OCI-LY1 (cell line): Measurements from ENCODE around the gene RNF183.

Experiments used
- H2AFZ ChIP-seq: fragments of 200-600 bp; sonication (generic), shearing (Covaris generic); 2 replicates; pipeline ENCODE4 v1.6.0; 2014; ENCODE audit warnings: antibody characterized with exemption, mild to moderate bottlenecking, low read length
- H3F3A ChIP-seq: fragments of 200-600 bp; sonication (generic), shearing (Covaris generic); 2 replicates; pipeline ENCODE4 v1.6.0; 2014; ENCODE audit warnings: mild to moderate bottlenecking, antibody characterized with exemption, low read length, moderate library complexity; ENCODE audit not compliant: insufficient read depth
- H3K27ac ChIP-seq: fragments of 200-600 bp; sonication (generic); 2 replicates; pipeline ENCODE4 v1.5.1; 2014; ENCODE audit warnings: low read length, mixed run types, mild to moderate bottlenecking, low read depth; ENCODE audit not compliant: poor library complexity, severe bottlenecking
- H3K27me3 ChIP-seq: fragments of 200-600 bp; sonication (generic); 2 replicates; pipeline ENCODE4 v1.6.0; 2014; ENCODE audit warnings: antibody characterized with exemption, mild to moderate bottlenecking, low read length, moderate library complexity; ENCODE audit not compliant: insufficient read depth
- H3K36me3 ChIP-seq: fragments of 200-600 bp; sonication (generic); 2 replicates; pipeline ENCODE4 v1.6.1; 2014; ENCODE audit warnings: mild to moderate bottlenecking, antibody characterized with exemption, low read length, moderate library complexity, mixed read lengths; ENCODE audit not compliant: insufficient read depth
- H3K4me1 ChIP-seq: fragments of 200-600 bp; sonication (generic); 2 replicates; pipeline ENCODE4 v1.5.1; 2014; ENCODE audit warnings: mild to moderate bottlenecking, low read length, moderate library complexity; ENCODE audit not compliant: insufficient read depth, severe bottlenecking
- H3K4me2 ChIP-seq: fragments of 200-600 bp; sonication (generic), shearing (Covaris generic); 2 replicates; pipeline ENCODE4 v1.6.1; 2014; ENCODE audit warnings: low read length
- H3K4me3 ChIP-seq: fragments of 200-600 bp; sonication (generic); 2 replicates; pipeline ENCODE4 v1.5.1; 2014; ENCODE audit warnings: low read length, low read depth, mild to moderate bottlenecking, mixed read lengths; ENCODE audit not compliant: poor library complexity, severe bottlenecking
- H3K79me2 ChIP-seq: fragments of 200-600 bp; shearing (Covaris generic); 2 replicates; pipeline ENCODE4 v1.6.1; 2016; ENCODE audit warnings: mixed run types, low read length, mixed read lengths; ENCODE audit not compliant: insufficient read depth
- H3K9ac ChIP-seq: fragments of 200-600 bp; sonication (generic), shearing (Covaris generic); 2 replicates; pipeline ENCODE4 v1.6.1; 2014; ENCODE audit warnings: mild to moderate bottlenecking, low read length, mixed read lengths
- H3K9me2 ChIP-seq: fragments of 200-600 bp; sonication (generic), shearing (Covaris generic); 2 replicates; pipeline ENCODE4 v1.6.1; 2014; ENCODE audit warnings: low read depth, mild to moderate bottlenecking, low read length, mixed read lengths
- H3K9me3 ChIP-seq: fragments of 200-600 bp; shearing (Covaris generic); 2 replicates; pipeline ENCODE4 v1.6.1; 2014; ENCODE audit warnings: low read length, mixed read lengths
- H4K20me1 ChIP-seq: fragments of 200-600 bp; sonication (generic), shearing (Covaris generic); 2 replicates; pipeline ENCODE4 v1.6.0; 2016; ENCODE audit warnings: mild to moderate bottlenecking, low read length; ENCODE audit not compliant: insufficient read depth
- CTCF ChIP-seq: fragments of 200-600 bp; sonication (generic), shearing (Covaris generic); IDR thresholded peaks from 2 replicates; pipeline ENCODE4 v1.5.1; 2017; ENCODE audit warnings: mild to moderate bottlenecking, antibody characterized with exemption, low read length, moderate library complexity, mixed read lengths
- EZH2 ChIP-seq: fragments of 200-600 bp; sonication (generic), shearing (Covaris generic); IDR thresholded peaks from 2 replicates; pipeline ENCODE4 v1.8.0; 2017; ENCODE audit warnings: borderline replicate concordance, mixed run types, mild to moderate bottlenecking, antibody characterized with exemption, low read length, moderate library complexity, mixed read lengths

Gene RNF183

DNA sequence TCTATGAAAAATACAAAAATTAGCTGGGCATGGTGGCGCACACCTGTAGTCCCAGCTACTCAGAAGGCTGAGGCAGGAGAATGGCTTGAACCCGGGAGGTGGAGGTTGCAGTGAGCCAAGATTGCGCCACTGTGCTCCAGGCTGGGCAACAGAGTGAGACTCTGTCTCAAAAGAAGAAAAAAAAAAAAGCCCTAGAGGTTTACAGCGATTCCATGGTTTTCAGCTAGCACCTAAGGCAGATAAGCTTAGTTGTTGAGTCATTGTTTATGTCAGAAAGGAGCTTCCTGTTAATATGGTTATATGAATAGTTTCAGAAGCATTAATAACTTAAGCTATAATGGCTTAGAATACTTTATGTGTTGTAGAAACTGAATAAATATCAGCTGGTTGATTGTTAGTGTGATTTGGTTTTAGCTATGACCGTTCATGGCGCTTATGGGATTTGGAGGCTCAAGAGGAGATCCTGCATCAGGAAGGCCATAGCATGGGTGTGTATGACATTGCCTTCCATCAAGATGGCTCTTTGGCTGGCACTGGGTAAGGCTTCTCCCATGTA lies 13.0 kb downstream of the RNF183 start:
- Histone ChIP-seq H3K79me2 (no peaks in the 10 kb centered on the region), H3K27me3 (no peaks in the 10 kb centered on the region), H3K9me3 (no peaks in the 10 kb centered on the region), H3K4me1 (no peaks in the 10 kb centered on the region), H3K9me2 (no peaks in the 10 kb centered on the region), H3K27ac (no peak overlapping the region), H3F3A (no peaks in the 10 kb centered on the region; the same call in 1 of the 2 replicates), H3K4me3 (no peak overlapping the region), H4K20me1 (no peaks in the 10 kb centered on the region), H3K9ac (no peak overlapping the region), H3K36me3 (peaks cover 85% of the 10 kb centered on the region), H3K4me2 (no peak overlapping the region), H2AFZ (no peak overlapping the region)
- no peak for TF ChIP-seq CTCF
- TF ChIP-seq EZH2: no peak

DNA sequence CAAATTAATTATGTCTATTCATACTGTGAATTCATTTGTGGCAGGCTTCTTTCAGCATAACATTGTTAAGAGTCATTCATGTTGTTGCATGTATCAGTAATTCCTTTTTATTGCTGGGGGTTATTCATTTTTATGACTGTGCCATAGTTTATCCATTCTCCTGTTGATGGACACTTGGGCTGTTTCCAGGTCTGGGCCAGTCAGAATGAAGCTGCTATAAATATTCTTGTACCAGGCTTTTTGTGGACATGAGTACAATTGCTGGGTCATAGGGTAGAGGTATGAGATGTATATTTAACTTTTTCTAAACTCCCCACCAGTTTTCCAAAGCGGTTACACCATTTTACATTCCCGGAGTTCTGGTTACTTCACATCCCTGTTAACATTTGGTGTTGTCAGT lies 14.1 kb downstream of the RNF183 start:
- Histone ChIP-seq H3K9me2 (no peaks in the 10 kb centered on the region), H2AFZ (no peak overlapping the region), H3K4me1 (no peaks in the 10 kb centered on the region), H3F3A (no peaks in the 10 kb centered on the region; the same call in 1 of the 2 replicates), H4K20me1 (no peaks in the 10 kb centered on the region), H3K4me2 (no peak overlapping the region), H3K9ac (no peak overlapping the region), H3K9me3 (no peaks in the 10 kb centered on the region), H3K27ac (no peak overlapping the region), H3K4me3 (no peak overlapping the region), H3K36me3 (peaks cover 95% of the 10 kb centered on the region), H3K79me2 (no peaks in the 10 kb centered on the region), H3K27me3 (no peaks in the 10 kb centered on the region)
- no peak for TF ChIP-seq EZH2
- TF ChIP-seq CTCF: no peak

GRCh38 chr9:113281356-113281755 lies 21.8 kb downstream of the RNF183 start:
- peaks cover 88% of the 10 kb centered on the region for H3K36me3 ChIP-seq

More at GRCh38 chr9:113281356-113281755, 21.8 kb downstream of the RNF183 start:
- H3K9me3 ChIP-seq: no peaks in the 10 kb centered on the region
- no peaks in the 10 kb centered on the region for H3K9me2 ChIP-seq
- no peaks in the 10 kb centered on the region for H3K27me3 ChIP-seq
- H3K27ac ChIP-seq: no peak overlapping the region
- no peak overlapping the region for H3K4me2 ChIP-seq
- peaks cover 5% of the 10 kb centered on the region for H3K4me1 ChIP-seq
- no peak overlapping the region for H3K4me3 ChIP-seq
- peaks cover 2% of the 10 kb centered on the region for H3K79me2 ChIP-seq
- H4K20me1 ChIP-seq: no peaks in the 10 kb centered on the region
- H3F3A ChIP-seq: no peaks in the 10 kb centered on the region
- TF ChIP-seq EZH2 (no peak), CTCF (no peak)
- H3K9ac ChIP-seq: no peak overlapping the region
- no peak overlapping the region for H2AFZ ChIP-seq
